CD14-positive monocyte (primary cell): ENCODE results near the gene WHAMM. TPM values are rescaled to one million over a fixed set of nuclear protein-coding genes. Genes with fewer than 3 reads are reported as not detected.
A peak's percentile ranks its signal among the peaks of the same experiment; 100 is the strongest.

Source experiments
- DNase-seq, 3 donors: peaks; one replicate each; pipeline ENCODE4 v3.0.0-alpha.2; 2011 to 2022
- H2AFZ ChIP-seq: 2 replicates; pipeline ENCODE4 v1.6.0; 2012; ENCODE audit warnings: mild to moderate bottlenecking, low read depth, low read length, inconsistent platforms; ENCODE audit not compliant: insufficient read depth, poor library complexity, severe bottlenecking
- H3K27ac ChIP-seq, 2 donors: 1 replicate in 1 of 2; 2 replicates in 1 of 2; pipeline ENCODE4 v1.5.1; 2012 to 2013; ENCODE audit warnings: low read length in 2 of 2, control low read depth in 1 of 2, inconsistent platforms in 1 of 2, low read depth in 1 of 2, mild to moderate bottlenecking in 1 of 2
- H3K27me3 ChIP-seq, 2 donors: one replicate each; pipeline versions ENCODE4 v1.6.0 to v1.6.1; 2011 to 2013; ENCODE audit warnings: low read length in 2 of 2; ENCODE audit not compliant: control insufficient read depth in 2 of 2, insufficient read depth in 2 of 2
- H3K36me3 ChIP-seq, 2 donors: replicated peaks in 1 of 2; 1 replicate in 1 of 2; 2 replicates in 1 of 2; pipeline versions ENCODE4 v1.5.1 to v1.6.1; 2012 to 2013; ENCODE audit warnings: low read length in 2 of 2, control low read depth in 1 of 2, inconsistent platforms in 1 of 2, mild to moderate bottlenecking in 1 of 2; ENCODE audit not compliant: insufficient read depth in 2 of 2, control insufficient read depth in 1 of 2
- H3K4me1 ChIP-seq, 2 donors: 1 replicate in 1 of 2; 2 replicates in 1 of 2; pipeline versions ENCODE4 v1.5.1 to v1.6.1; 2012 to 2013; ENCODE audit warnings: low read length in 2 of 2, control low read depth in 1 of 2, inconsistent platforms in 1 of 2, mild to moderate bottlenecking in 1 of 2, moderate library complexity in 1 of 2; ENCODE audit not compliant: insufficient read depth in 2 of 2, control insufficient read depth in 1 of 2
- H3K4me2 ChIP-seq: replicated peaks from 2 replicates; pipeline ENCODE3; 2012; ENCODE audit warnings: low read length, moderate library complexity, mild to moderate bottlenecking; ENCODE audit not compliant: poor library complexity, severe bottlenecking; ENCODE audit errors: extremely low read depth
- H3K4me3 ChIP-seq, 3 experiments: fragments of 200-600 bp in 1 of 3; sonication (generic) in 1 of 3; replicated peaks in 1 of 3; 1 replicate in 2 of 3; 2 replicates in 1 of 3; pipeline ENCODE4 v1.5.1; 2011 to 2013; ENCODE audit warnings: low read length in 3 of 3, mild to moderate bottlenecking in 3 of 3, control low read depth in 2 of 3, low read depth in 2 of 3, inconsistent platforms in 1 of 3, moderate library complexity in 1 of 3
- H3K79me2 ChIP-seq: 2 replicates; pipeline ENCODE4 v1.6.0; 2012; ENCODE audit warnings: mild to moderate bottlenecking, control low read depth, inconsistent platforms, low read length, moderate library complexity; ENCODE audit not compliant: insufficient read depth
- H3K9ac ChIP-seq: 2 replicates; pipeline ENCODE4 v1.6.0; 2017; ENCODE audit warnings: low read length, mild to moderate bottlenecking; ENCODE audit not compliant: insufficient read depth, poor library complexity, severe bottlenecking
- H3K9me3 ChIP-seq, 2 donors: replicated peaks in 1 of 2; 1 replicate in 1 of 2; 2 replicates in 1 of 2; pipeline versions ENCODE4 v1.5.1 to v1.6.1; 2012 to 2013; ENCODE audit warnings: low read length in 2 of 2, control low read depth in 1 of 2; ENCODE audit not compliant: control insufficient read depth in 1 of 2, insufficient read depth in 1 of 2
- H4K20me1 ChIP-seq: 2 replicates; pipeline ENCODE4 v1.6.0; 2012; ENCODE audit warnings: mild to moderate bottlenecking, low read length, control low read depth, moderate library complexity; ENCODE audit not compliant: insufficient read depth
- H3K27ac Mint-ChIP-seq, 7 donors: one replicate each; pipeline ENCODE4 v1.8.0; 2020; ENCODE audit warnings: mild to moderate bottlenecking in 7 of 7, mixed read lengths in 7 of 7, moderate library complexity in 6 of 7, inconsistent platforms in 2 of 7
- H3K27me3 Mint-ChIP-seq, 3 donors: one replicate each; pipeline ENCODE4 v1.8.0; 2021 to 2022; ENCODE audit warnings: low read depth in 3 of 3, mild to moderate bottlenecking in 3 of 3, mixed read lengths in 3 of 3, moderate library complexity in 3 of 3, inconsistent platforms in 1 of 3
- H3K36me3 Mint-ChIP-seq, 2 donors: one replicate each; pipeline ENCODE4 v1.8.0; 2020; ENCODE audit warnings: mixed read lengths in 2 of 2, inconsistent platforms in 1 of 2, mild to moderate bottlenecking in 1 of 2
- H3K4me1 Mint-ChIP-seq: one replicate; pipeline ENCODE4 v1.8.0; 2020; ENCODE audit warnings: mild to moderate bottlenecking, mixed read lengths
- H3K4me3 Mint-ChIP-seq, 2 donors: one replicate each; pipeline ENCODE4 v1.8.0; 2020; ENCODE audit warnings: mild to moderate bottlenecking in 2 of 2, mixed read lengths in 2 of 2, moderate library complexity in 1 of 2
- H3K9me3 Mint-ChIP-seq, 7 donors: one replicate each; pipeline ENCODE4 v1.8.0; 2020 to 2022; ENCODE audit warnings: mixed read lengths in 7 of 7, mild to moderate bottlenecking in 6 of 7, moderate library complexity in 6 of 7, inconsistent platforms in 2 of 7
- WGBS: methylation state at CpG from one replicate; pipeline ENCODE4 v1.1.5; 2013; ENCODE audit warnings: missing lambda C conversion rate; ENCODE audit not compliant: insufficient coverage; 5-methylcytosine and 5-hydroxymethylcytosine counted together
- intact Hi-C, 2 donors: fragments of 100-400 bp; cut with micrococcal nuclease; formaldehyde crosslinking; loops; one replicate each; pipeline versions ENCODE4 v1.15.0 to v1.15.1; 2023
- polyA plus RNA-seq, 3 donors: library from polyadenylated mRNA; depleted of rRNA in 1 of 3; unstranded in 2 of 3; stranded (reverse) in 1 of 3; fragments of 300-500 nt in 2 of 3; fragments of >200 nt in 1 of 3; fragmentation: Illumina TruSeq in 2 of 3; gene quantifications; 1 replicate in 2 of 3; 2 replicates in 1 of 3; pipeline ENCODE4 v1.2.3, GENCODE V29; 2012 to 2021
- TF ChIP-seq, protein P1 (sequence below): fragments of 200-600 bp; IDR thresholded peaks from one replicate; pipeline ENCODE4 v1.8.0; 2022; ENCODE audit warnings: antibody characterized with exemption, mild to moderate bottlenecking

WHAMM gene
- polyA plus RNA-seq, 3 donors = 0.69 to 7.8 (median 0.92) TPM

DNA sequence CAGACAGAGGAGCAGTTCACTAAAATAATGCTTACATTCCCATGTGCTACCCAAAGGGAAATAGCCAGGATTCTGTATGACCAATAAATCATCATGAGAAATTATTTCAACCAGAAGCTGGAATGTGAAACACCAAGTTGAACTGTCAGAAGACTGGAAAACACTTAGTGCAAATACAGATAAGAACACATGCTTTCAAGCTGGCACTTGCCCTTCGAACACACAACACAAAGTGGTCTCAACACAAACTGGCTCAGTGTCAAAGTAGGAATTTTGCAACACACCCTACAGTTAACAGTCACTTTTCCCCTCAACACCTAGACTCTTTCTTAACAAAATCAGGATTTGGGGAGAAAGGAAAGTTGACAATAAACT lies 4.9 kb upstream of the WHAMM start:
- peaks cover 4 to 5% of the 10 kb centered on the region in 2 donors for H3K4me1 ChIP-seq
- TF ChIP-seq, protein P1, sequence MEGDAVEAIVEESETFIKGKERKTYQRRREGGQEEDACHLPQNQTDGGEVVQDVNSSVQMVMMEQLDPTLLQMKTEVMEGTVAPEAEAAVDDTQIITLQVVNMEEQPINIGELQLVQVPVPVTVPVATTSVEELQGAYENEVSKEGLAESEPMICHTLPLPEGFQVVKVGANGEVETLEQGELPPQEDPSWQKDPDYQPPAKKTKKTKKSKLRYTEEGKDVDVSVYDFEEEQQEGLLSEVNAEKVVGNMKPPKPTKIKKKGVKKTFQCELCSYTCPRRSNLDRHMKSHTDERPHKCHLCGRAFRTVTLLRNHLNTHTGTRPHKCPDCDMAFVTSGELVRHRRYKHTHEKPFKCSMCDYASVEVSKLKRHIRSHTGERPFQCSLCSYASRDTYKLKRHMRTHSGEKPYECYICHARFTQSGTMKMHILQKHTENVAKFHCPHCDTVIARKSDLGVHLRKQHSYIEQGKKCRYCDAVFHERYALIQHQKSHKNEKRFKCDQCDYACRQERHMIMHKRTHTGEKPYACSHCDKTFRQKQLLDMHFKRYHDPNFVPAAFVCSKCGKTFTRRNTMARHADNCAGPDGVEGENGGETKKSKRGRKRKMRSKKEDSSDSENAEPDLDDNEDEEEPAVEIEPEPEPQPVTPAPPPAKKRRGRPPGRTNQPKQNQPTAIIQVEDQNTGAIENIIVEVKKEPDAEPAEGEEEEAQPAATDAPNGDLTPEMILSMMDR = no peak
- H3K36me3 ChIP-seq = no peaks in the 10 kb centered on the region
- Mint-ChIP-seq H3K36me3 (no peaks in the 10 kb centered on the region), H3K27me3 (peaks cover 2 to 7% (median 4%) of the 10 kb centered on the region in 3 donors), H3K4me3 (no peak overlapping the region), H3K4me1 (peaks cover 9% of the 10 kb centered on the region), H3K27ac (no peak overlapping the region), H3K9me3 (peaks cover 0 to 3% (median 0%) of the 10 kb centered on the region in 7 donors)
- no peak overlapping the region for H2AFZ ChIP-seq
- no peaks in the 10 kb centered on the region for H4K20me1 ChIP-seq
- H3K79me2 ChIP-seq = no peaks in the 10 kb centered on the region
- intact Hi-C loops = no loop called here
- DNase-seq = no peak
- H3K4me2 ChIP-seq = no peak overlapping the region
- H3K9me3 ChIP-seq = no peaks in the 10 kb centered on the region
- 86% methylated on average over 1 of the region's 1 CpG for WGBS
- no peak overlapping the region for H3K4me3 ChIP-seq
- H3K27ac ChIP-seq = no peak overlapping the region
- H3K9ac ChIP-seq = no peak overlapping the region
- H3K27me3 ChIP-seq = no peaks in the 10 kb centered on the region

DNA sequence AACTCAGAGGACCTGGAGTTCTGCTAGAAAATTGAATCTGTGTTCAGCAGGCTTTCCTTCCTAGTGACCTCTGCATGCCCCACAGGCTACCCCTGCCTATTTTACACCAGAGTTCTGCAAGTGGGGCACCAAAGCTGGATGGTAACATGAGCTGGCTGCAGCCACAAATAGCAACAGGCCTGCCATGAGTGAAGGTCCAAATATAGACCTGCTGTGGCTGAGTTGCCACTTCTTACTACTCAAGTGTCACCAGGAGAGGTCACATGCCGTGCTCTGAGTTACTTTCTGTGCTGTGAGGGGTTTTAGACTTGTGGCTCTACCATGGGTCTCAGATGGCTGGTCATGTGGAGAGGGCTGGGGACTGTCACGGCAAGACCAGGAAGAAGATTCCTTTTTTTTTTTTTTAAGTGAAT lies 3.4 kb upstream of the WHAMM start, which contains the start of gene FSD2:
FSD2 (minus strand) TSS at position 76 of the 413 bp plus-strand sequence. CDS start 18,679 bp downstream, outside the sequence.
- H3K4me3 Mint-ChIP-seq = no peak within 1 kb of the TSS
- no peaks in the 10 kb centered on the region for H3K36me3 Mint-ChIP-seq
- peak within 1 kb of the TSS in 1 of 7 donors; percentile 23 for H3K27ac Mint-ChIP-seq
- peaks cover 7 to 9% of the 10 kb centered on the region in 2 donors for H3K4me1 ChIP-seq
- H4K20me1 ChIP-seq = peaks cover 9% of the 10 kb centered on the region
- H3K36me3 ChIP-seq = no peaks in the 10 kb centered on the region
- no peak within 1 kb of the TSS for H3K27ac ChIP-seq
- DNase-seq = no peak
- no peak within 1 kb of the TSS for H3K4me3 ChIP-seq
- TF ChIP-seq, protein P1 = no peak
- no peaks in the 10 kb centered on the region for H3K27me3 ChIP-seq
- H3K4me2 ChIP-seq = no peak within 1 kb of the TSS
- peaks cover 11% of the 10 kb centered on the region for H3K79me2 ChIP-seq
- peaks cover 0 to 4% (median 4%) of the 10 kb centered on the region in 3 donors for H3K27me3 Mint-ChIP-seq
- peaks cover 0 to 3% (median 0%) of the 10 kb centered on the region in 7 donors for H3K9me3 Mint-ChIP-seq
- no peak within 1 kb of the TSS for H2AFZ ChIP-seq
- H3K9me3 ChIP-seq = no peaks in the 10 kb centered on the region
- 83% methylated on average over 1 of the region's 2 CpGs for WGBS
- H3K9ac ChIP-seq = no peak within 1 kb of the TSS
- H3K4me1 Mint-ChIP-seq = peaks cover 16% of the 10 kb centered on the region
- intact Hi-C loops = loop anchor here in 1 of 2 donors (5.0 kb wide), 1 partner anchor 181 kb away; the partner anchor contains the start of gene RAMAC
